ENCODE measurements around the gene CDK5RAP2.

The CDK5RAP2 gene

GRCh38 chr9:120423812-120424211 is 156.2 kb downstream of the CDK5RAP2 start (continued):
- TF ChIP-seq ZNF280C (tag by site-specific recombination; IDR thresholded peaks at IDR 0.05) = no peak
- TF ChIP-seq PRDM4 (tag by site-specific recombination; IDR thresholded peaks at IDR 0.05) = no peak
- no peak for TF ChIP-seq ZFP3 (tag by site-specific recombination; IDR thresholded peaks at IDR 0.05; ENCODE audit: low read depth)
- TF ChIP-seq ZNF449 (tag by site-specific recombination; IDR thresholded peaks at IDR 0.05) = no peak
- TF ChIP-seq ZNF692 (tag by site-specific recombination; IDR thresholded peaks at IDR 0.05) = no peak
- TF ChIP-seq RBAK (tag by site-specific recombination; IDR thresholded peaks at IDR 0.05) = no peak
- no peak for TF ChIP-seq KLF8 (tag by site-specific recombination; IDR thresholded peaks at IDR 0.05)
- no peak for TF ChIP-seq SP7 (tag by site-specific recombination; IDR thresholded peaks at IDR 0.05)
- TF ChIP-seq ZNF121 (tag by site-specific recombination; IDR thresholded peaks at IDR 0.05) = no peak

GRCh38 chr9:120421977-120422376 is 158.0 kb downstream of the CDK5RAP2 start:
- H3K4me3 ChIP-seq (ENCODE audit: low read depth, low read length) = no peak overlapping the region
- H3K4me1 ChIP-seq (ENCODE audit: control insufficient read depth, insufficient read depth, low read length) = no peaks in the 10 kb centered on the region
- no peaks in the 10 kb centered on the region for H3K9me3 ChIP-seq (ENCODE audit: control insufficient read depth, insufficient read depth, low read depth, low read length)
- ChIA-PET POLR2A (no interaction called here), CTCF (interaction anchor here (1.1 to 1.3 kb wide), 2 partner anchors 12 to 17 kb away, joined by 3 to 4 read pairs; no protein-coding TSS in a partner anchor)
- H3K36me3 ChIP-seq (ENCODE audit: control insufficient read depth in 2 of 2, insufficient read depth in 1 of 2, low read length in 2 of 2) = peaks cover 0 to 62% of the 10 kb centered on the region in 2 experiments; a peak in 2 of 3 replicates
- H3K27ac ChIP-seq (ENCODE audit: extremely low read depth, low read depth, low read length) = no peak overlapping the region
- TF ChIP-seq ZBTB1 (tag by site-specific recombination; IDR thresholded peaks at IDR 0.05) (no peak), FEZF1 (tag by site-specific recombination; IDR thresholded peaks at IDR 0.05) (no peak), ZNF555 (tag by site-specific recombination; conservative IDR thresholded peaks at IDR 0.05) (no peak), ZNF704 (tag by site-specific recombination; IDR thresholded peaks at IDR 0.05) (no peak), ZNF670 (tag by site-specific recombination; IDR thresholded peaks at IDR 0.05; ENCODE audit: low read depth) (no peak), ZNF692 (tag by site-specific recombination; IDR thresholded peaks at IDR 0.05) (no peak), ZNF701 (tag by site-specific recombination; IDR thresholded peaks at IDR 0.05) (no peak), PRDM10 (tag by site-specific recombination; IDR thresholded peaks at IDR 0.05) (no peak), ZNF785 (tag by site-specific recombination; IDR thresholded peaks at IDR 0.05) (no peak), SP2 (tag by site-specific recombination; IDR thresholded peaks at IDR 0.05) (no peak), ZNF658 (tag by site-specific recombination; IDR thresholded peaks at IDR 0.05) (no peak), ZFP69B (tag by site-specific recombination; IDR thresholded peaks at IDR 0.05) (no peak), ZNF621 (tag by site-specific recombination; IDR thresholded peaks at IDR 0.05) (no peak), ZNF223 (tag by site-specific recombination; IDR thresholded peaks at IDR 0.05) (no peak), ZNF302 (tag by site-specific recombination; IDR thresholded peaks at IDR 0.05; ENCODE audit: low read depth) (no peak), ZNF175 (tag by site-specific recombination; IDR thresholded peaks at IDR 0.05) (no peak)
